Activated gamma-delta T cell (primary cell): ENCODE measurements around the gene ATP1A1.

ENCODE experiments used
- DNase-seq: peaks from one replicate; lab custom pipeline; 2025; lab: John Stamatoyannopoulos, UW

ATP1A1 gene

GRCh38 chr1:116440731-116441130, 67.7 kb downstream of the ATP1A1 start:
- DNase-seq = no peak

DNA sequence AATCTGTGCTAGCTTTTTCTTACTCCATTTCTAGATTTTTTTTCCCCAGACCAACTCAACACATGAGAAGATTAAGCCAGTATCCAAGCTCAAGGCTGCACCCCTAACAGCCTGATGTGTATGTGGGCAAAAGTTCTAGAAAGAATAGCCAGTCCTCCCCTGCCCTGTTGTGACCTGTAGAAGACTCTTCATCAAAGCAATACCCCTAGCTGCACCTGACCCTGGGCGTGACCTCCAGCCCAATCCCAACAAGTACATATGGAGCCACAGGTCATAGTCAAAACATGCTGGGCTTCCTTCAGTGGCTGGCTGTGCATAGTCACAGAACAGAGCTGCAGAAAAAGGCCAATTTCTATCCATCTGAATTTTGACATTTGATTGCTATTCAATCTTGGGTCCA, 72.5 kb downstream of the ATP1A1 start:
- no peak for DNase-seq

- no peak for DNase-seq
These were observed 73.6 kb downstream of the ATP1A1 start for GRCh38 chr1:116446686-116447085.

GRCh38 chr1:116448785-116449385, 75.8 kb downstream of the ATP1A1 start:
- no peak for DNase-seq

DNA sequence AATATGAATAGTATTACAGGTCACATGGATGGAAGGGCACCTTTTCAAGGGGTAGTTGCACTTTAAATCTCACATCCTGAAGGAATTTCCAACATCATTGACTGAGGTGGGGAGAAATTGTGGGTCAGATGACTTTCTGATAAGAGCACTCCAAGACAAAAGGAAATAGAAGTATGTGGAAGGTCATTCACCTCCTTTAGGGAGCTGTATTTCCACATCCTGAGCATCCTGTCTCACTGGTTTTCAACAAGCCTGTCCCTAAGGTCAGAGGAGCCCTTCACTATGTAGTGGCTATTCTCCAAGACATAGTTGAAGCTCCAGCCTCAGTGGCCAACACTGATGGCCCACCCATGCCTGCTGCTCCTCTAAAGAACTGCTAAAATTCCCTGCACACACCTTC, 76.5 kb downstream of the ATP1A1 start:
- no peak for DNase-seq

DNA sequence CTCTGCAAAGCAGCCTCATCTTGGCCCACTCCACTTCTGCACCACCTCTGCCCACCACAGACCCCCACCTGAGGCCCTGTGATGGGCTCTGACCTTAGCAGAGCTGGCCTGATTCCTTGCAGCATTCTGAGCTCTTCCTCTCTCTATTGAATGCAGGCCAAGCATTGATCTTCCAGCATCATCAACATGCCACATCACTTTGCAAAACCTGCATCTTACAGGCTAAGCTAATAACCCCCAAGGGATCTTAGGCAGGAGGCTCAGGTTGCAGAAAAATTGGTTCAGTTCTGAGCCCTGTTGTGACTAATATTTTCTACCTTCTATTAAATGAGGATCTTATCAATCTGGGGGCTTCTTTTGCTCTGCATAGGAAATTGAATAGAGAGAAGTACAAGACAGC, 78.7 kb downstream of the ATP1A1 start:
- no peak for DNase-seq

DNA sequence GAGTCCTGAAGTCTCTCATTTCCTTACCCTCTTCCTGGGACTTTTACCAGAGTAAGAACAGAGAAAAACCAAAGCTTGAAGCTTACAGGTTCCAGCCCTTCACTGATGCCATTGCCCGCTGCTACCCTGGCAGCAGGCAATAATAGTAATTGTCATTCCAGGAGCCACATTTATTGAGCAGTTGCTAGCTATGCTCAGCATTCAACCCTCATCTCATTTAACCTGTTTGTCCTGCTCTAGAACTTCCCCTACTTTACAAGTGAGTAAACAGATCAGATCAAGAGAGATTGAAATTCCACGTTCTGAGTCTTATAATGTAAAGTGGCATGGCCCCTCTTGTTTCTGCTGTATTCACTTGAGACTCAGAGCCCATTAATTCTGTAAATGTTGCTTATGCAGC, 80.4 kb downstream of the ATP1A1 start:
- DNase-seq = no peak

DNA sequence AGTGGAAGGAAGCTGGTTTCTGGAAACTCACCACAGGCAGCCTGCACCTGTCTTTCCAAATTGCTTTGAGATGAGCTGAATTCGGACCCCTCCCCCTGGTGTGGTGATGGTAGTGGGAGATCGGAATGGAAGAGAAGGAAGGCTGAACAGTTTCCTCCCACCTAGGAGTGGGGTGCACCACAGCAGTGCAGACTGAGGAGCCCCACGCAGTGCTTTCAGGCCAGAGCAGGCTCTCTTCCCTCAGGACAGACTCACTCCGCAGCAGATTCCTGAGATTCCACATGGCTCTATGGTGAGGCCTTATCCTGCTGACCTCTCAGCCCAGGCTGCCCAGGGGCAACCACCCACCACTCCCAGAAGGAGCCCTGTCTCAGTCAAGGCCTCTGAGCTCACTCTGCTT, 80.9 kb downstream of the ATP1A1 start:
- no peak for DNase-seq
